PC-3 (cell line): ENCODE results near the gene DIP2C.

ENCODE experiments used
- CTCF ChIP-seq: fragments of 300-600 bp; sonication (generic); conservative IDR thresholded peaks from 2 replicates; pipeline ENCODE4 v1.5.1; 2017; ENCODE audit warnings: antibody characterized with exemption, low read depth, mild to moderate bottlenecking, low read length
- EZH2 ChIP-seq: fragments of 300-600 bp; sonication (generic); IDR thresholded peaks from one replicate; pipeline ENCODE4 v1.6.1; 2017; ENCODE audit warnings: antibody characterized with exemption, mild to moderate bottlenecking, low read length; ENCODE audit not compliant: unreplicated experiment
- EZH2phosphoT487 ChIP-seq: fragments of 300-600 bp; sonication (generic); IDR thresholded peaks from 2 replicates; pipeline ENCODE4 v1.6.1; 2018; ENCODE audit warnings: mild to moderate bottlenecking, antibody characterized with exemption, low read length, borderline replicate concordance

DNA sequence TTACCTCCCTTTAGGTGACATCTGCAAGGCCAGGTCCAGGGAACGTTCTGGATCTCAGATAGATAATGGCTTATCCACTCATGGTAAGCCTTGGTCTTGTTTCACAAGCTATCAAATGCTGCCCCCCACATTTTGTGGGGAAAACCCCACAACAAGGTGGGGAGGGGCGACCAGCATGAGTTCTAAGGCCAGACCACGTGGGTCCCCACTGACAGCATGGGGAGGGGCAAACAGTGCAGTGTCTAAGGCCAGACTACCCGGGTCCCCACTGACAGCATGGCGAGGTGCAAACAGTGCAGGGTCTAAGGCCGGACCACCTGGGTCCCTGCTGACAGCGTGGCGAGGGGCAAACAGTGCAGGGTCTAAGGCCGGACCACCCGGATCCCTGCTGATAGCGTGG, 102.8 kb downstream of the DIP2C start:
- TF ChIP-seq CTCF (no peak), EZH2phosphoT487 (no peak), EZH2 (no peak)
